ENCODE measurements around the gene ADAMTSL4. TPM values are rescaled to one million over a fixed set of nuclear protein-coding genes. Genes with fewer than 3 reads are reported as not detected.

The ADAMTSL4 gene
- total RNA-seq, 2 experiments from 2014 or later, result 0.16 to 0.22 TPM

GRCh38 chr1:150532860-150533259 is 16.3 kb upstream of the ADAMTSL4 start:
- intact Hi-C loops (cut with DNase I, micrococcal nuclease), result loop anchor here (2.0 to 5.0 kb wide), 2 partner anchors 68 to 276 kb away; partner anchors contain the start of gene CA14 (in 1 of the 2)
- Histone ChIP-seq H3K27ac (ENCODE audit: low read depth in 1 of 2, low read length in 2 of 2) (no peak overlapping the region), H3K4me1 (ENCODE audit: insufficient read depth, low read length) (no peaks in the 10 kb centered on the region), H3K27me3 (ENCODE audit: control insufficient read depth in 1 of 2, insufficient read depth in 2 of 2, low read length in 2 of 2) (no peaks in the 10 kb centered on the region), H3K36me3 (ENCODE audit: insufficient read depth, low read length) (no peaks in the 10 kb centered on the region), H3K4me3 (ENCODE audit: low read length) (no peak overlapping the region), H3K9me3 (ENCODE audit: control insufficient read depth in 1 of 2, insufficient read depth in 1 of 2, low read length in 2 of 2) (no peaks in the 10 kb centered on the region)
- Mint-ChIP-seq H3K4me3 (no peak overlapping the region), H3K9me3 (no peaks in the 10 kb centered on the region), H3K27ac (no peak overlapping the region), H3K27me3 (no peaks in the 10 kb centered on the region), H3K36me3 (ENCODE audit: low read depth) (no peaks in the 10 kb centered on the region), H3K4me1 (ENCODE audit: low read depth) (no peaks in the 10 kb centered on the region)
- DNase-seq, result no peak
- ChIA-PET CTCF (interaction anchor here (1.0 to 2.2 kb wide), 9 partner anchors 11 to 277 kb away, joined by 3 to 11 read pairs (median 5); partner anchors contain the start of genes ENSA and FALEC), POLR2A (interaction anchor here (0.5 to 1.1 kb wide), 4 partner anchors 9 to 96 kb away, joined by 3 read pairs; partner anchors contain the start of genes ENSA and FALEC)
- TF ChIP-seq, protein P1, sequence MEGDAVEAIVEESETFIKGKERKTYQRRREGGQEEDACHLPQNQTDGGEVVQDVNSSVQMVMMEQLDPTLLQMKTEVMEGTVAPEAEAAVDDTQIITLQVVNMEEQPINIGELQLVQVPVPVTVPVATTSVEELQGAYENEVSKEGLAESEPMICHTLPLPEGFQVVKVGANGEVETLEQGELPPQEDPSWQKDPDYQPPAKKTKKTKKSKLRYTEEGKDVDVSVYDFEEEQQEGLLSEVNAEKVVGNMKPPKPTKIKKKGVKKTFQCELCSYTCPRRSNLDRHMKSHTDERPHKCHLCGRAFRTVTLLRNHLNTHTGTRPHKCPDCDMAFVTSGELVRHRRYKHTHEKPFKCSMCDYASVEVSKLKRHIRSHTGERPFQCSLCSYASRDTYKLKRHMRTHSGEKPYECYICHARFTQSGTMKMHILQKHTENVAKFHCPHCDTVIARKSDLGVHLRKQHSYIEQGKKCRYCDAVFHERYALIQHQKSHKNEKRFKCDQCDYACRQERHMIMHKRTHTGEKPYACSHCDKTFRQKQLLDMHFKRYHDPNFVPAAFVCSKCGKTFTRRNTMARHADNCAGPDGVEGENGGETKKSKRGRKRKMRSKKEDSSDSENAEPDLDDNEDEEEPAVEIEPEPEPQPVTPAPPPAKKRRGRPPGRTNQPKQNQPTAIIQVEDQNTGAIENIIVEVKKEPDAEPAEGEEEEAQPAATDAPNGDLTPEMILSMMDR (IDR thresholded peaks at IDR 0.05), result no peak
- no peak for ATAC-seq (ENCODE audit: poor library complexity)

- Histone ChIP-seq H3K9me3 (ENCODE audit: control insufficient read depth in 1 of 2, insufficient read depth in 1 of 2, low read length in 2 of 2) (no peaks in the 10 kb centered on the region), H3K36me3 (ENCODE audit: insufficient read depth, low read length) (no peaks in the 10 kb centered on the region), H3K4me1 (ENCODE audit: insufficient read depth, low read length) (no peaks in the 10 kb centered on the region), H3K27ac (ENCODE audit: low read depth in 1 of 2, low read length in 2 of 2) (no peak overlapping the region), H3K4me3 (ENCODE audit: low read length) (no peak overlapping the region), H3K27me3 (ENCODE audit: control insufficient read depth in 1 of 2, insufficient read depth in 2 of 2, low read length in 2 of 2) (no peaks in the 10 kb centered on the region)
- ChIA-PET POLR2A (no interaction called here), CTCF (no interaction called here)
- no peak overlapping the region for H3K27ac Mint-ChIP-seq
- DNase-seq (no peak), ATAC-seq (ENCODE audit: poor library complexity) (no peak)
- TF ChIP-seq, protein P1 (IDR thresholded peaks at IDR 0.05), result no peak
- H3K36me3 Mint-ChIP-seq (ENCODE audit: low read depth), result no peaks in the 10 kb centered on the region
- H3K4me3 Mint-ChIP-seq, result no peak overlapping the region
- intact Hi-C loops (cut with DNase I, micrococcal nuclease), result loop anchor here in 1 of 2 experiments (5.0 kb wide), 1 partner anchor 277 kb away; the partner anchor contains the start of gene CA14
- H3K4me1 Mint-ChIP-seq (ENCODE audit: low read depth), result no peaks in the 10 kb centered on the region
- no peaks in the 10 kb centered on the region for H3K9me3 Mint-ChIP-seq
- no peaks in the 10 kb centered on the region for H3K27me3 Mint-ChIP-seq
Measured at GRCh38 chr1:150534002-150534401, 15.2 kb upstream of the ADAMTSL4 start.

DNA sequence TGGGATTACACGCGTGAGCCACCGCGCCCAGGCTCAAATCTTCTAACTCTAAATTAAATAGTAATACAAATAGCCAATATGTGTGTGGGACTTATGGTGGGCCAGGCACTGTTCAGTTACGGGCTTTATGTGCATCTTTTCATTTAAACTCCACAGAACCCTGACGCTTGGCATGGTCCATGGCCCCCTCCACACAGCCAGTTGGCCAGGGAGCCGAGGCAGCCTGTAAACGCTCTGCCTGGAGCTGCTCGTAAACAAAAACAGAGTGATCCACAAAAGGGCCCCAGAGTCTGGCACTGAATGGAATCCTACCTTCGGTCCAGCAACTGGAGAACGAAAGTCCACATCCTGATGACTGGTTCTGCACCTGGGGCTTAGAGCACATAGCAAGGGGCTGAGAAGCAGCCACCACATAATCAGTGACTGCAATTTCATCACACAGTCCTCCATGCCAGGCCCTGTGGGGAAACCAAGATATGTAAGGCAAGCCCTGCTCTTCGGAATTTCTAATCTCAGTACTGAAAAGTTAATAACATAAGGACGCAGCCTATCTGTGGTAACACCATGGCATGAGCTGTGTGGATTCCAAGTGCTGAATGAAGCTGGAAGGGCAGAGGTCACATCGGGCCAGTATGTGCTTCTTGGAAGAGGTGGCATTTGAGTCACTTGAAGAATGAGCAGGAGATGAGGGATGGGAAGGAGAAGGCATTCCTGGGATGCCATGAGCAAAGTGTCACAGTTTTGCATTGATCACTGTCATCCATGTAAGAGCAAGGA is 13.5 kb upstream of the ADAMTSL4 start:
- CTCF ChIA-PET, result no interaction called here
- H3K27ac Mint-ChIP-seq, result no peak overlapping the region
- intact Hi-C loops (cut with DNase I, micrococcal nuclease), result no loop called here
- H3K4me3 Mint-ChIP-seq, result no peak overlapping the region
- DNase-seq (no peak), ATAC-seq (ENCODE audit: poor library complexity) (no peak)
- H3K36me3 ChIP-seq (ENCODE audit: insufficient read depth, low read length), result no peaks in the 10 kb centered on the region
- no peaks in the 10 kb centered on the region for H3K36me3 Mint-ChIP-seq (ENCODE audit: low read depth)
- no peaks in the 10 kb centered on the region for H3K9me3 Mint-ChIP-seq
- TF ChIP-seq, protein P1 (IDR thresholded peaks at IDR 0.05), result no peak
- H3K27ac ChIP-seq (ENCODE audit: low read depth in 1 of 2, low read length in 2 of 2), result no peak overlapping the region
- no peaks in the 10 kb centered on the region for H3K4me1 Mint-ChIP-seq (ENCODE audit: low read depth)
- H3K4me3 ChIP-seq (ENCODE audit: low read length), result no peak overlapping the region
- H3K27me3 Mint-ChIP-seq, result no peaks in the 10 kb centered on the region
- no peaks in the 10 kb centered on the region for H3K9me3 ChIP-seq (ENCODE audit: control insufficient read depth in 1 of 2, insufficient read depth in 1 of 2, low read length in 2 of 2)
- no peaks in the 10 kb centered on the region for H3K4me1 ChIP-seq (ENCODE audit: insufficient read depth, low read length)
- no peaks in the 10 kb centered on the region for H3K27me3 ChIP-seq (ENCODE audit: control insufficient read depth in 1 of 2, insufficient read depth in 2 of 2, low read length in 2 of 2)
- POLR2A ChIA-PET, result no interaction called here
